Measurements from ENCODE around the gene HLA-DOB.
A peak's percentile ranks its signal among the peaks of the same experiment; 100 is the strongest.

- TF ChIP-seq CTCF (IDR thresholded peaks at IDR 0.05) (peak; percentile 75 to 97 (median 82)), POLR2A (IDR thresholded peaks at IDR 0.05) (peak; percentile 97), POLR2AphosphoS5 (IDR thresholded peaks at IDR 0.05) (peak; percentile 88 to 96 (median 90)), EP300 (IDR thresholded peaks at IDR 0.05; ENCODE audit: low read depth) (peak; percentile 59)
Measured at GRCh38 chr6:32853541-32854375, 37.0 kb upstream of the HLA-DOB start, which contains the start of the genes PSMB9 and TAP1.
